ENCODE measurements around the gene CAMTA1. TPM values are rescaled to one million over a fixed set of nuclear protein-coding genes. Genes with fewer than 3 reads are reported as not detected.

The CAMTA1 gene
- total and polyA plus RNA-seq, 4 donors, result 18.0 to 93.5 (median 35.8) TPM

GRCh38 chr1:7633506-7634245 lies 848.4 kb downstream of the CAMTA1 start:
- TF ChIP-seq SP1 (IDR thresholded peaks at IDR 0.05), result no peak
- TF ChIP-seq MAX (IDR thresholded peaks at IDR 0.05), result no peak
- no peak for TF ChIP-seq ATF3 (IDR thresholded peaks at IDR 0.05)
- TF ChIP-seq YY1 (IDR thresholded peaks at IDR 0.05), result no peak
- TF ChIP-seq TAF1 (conservative IDR thresholded peaks at IDR 0.05), result no peak
- no peak for TF ChIP-seq NR2F2 (IDR thresholded peaks at IDR 0.05)
- TF ChIP-seq EGR1 (IDR thresholded peaks at IDR 0.05; ENCODE audit: low read depth in 2 of 2), result no peak
- no peak for TF ChIP-seq CTCF (IDR thresholded peaks at IDR 0.05; ENCODE audit: low read depth, low read length, missing input control)
- Histone ChIP-seq H3K27ac (ENCODE audit: low read depth in 1 of 2, low read length in 2 of 2) (no peak overlapping the region), H3K4me3 (ENCODE audit: low read depth in 1 of 3, low read length in 3 of 3) (no peak overlapping the region), H3K9ac (ENCODE audit: low read depth in 1 of 2, low read length in 2 of 2) (no peak overlapping the region), H3K36me3 (ENCODE audit: control insufficient read depth in 4 of 4, insufficient read depth in 3 of 4, low read depth in 1 of 4, low read length in 3 of 4) (no peaks in the 10 kb centered on the region), H3K27me3 (ENCODE audit: control insufficient read depth in 4 of 4, insufficient read depth in 4 of 4, low read length in 3 of 4) (peaks cover 0 to 2% (median 0%) of the 10 kb centered on the region in 4 donors), H3K9me3 (ENCODE audit: control insufficient read depth in 4 of 4, low read length in 3 of 4) (no peaks in the 10 kb centered on the region), H3K4me1 (ENCODE audit: control insufficient read depth in 4 of 4, insufficient read depth in 4 of 4, low read length in 3 of 4) (no peaks in the 10 kb centered on the region)
- WGBS, result 85% methylated on average over 25 of the region's 25 CpGs
- DNase-seq (ENCODE audit: low spot score), result no peak

- no peaks in the 10 kb centered on the region for H3K36me3 ChIP-seq (ENCODE audit: control insufficient read depth in 4 of 4, insufficient read depth in 3 of 4, low read depth in 1 of 4, low read length in 3 of 4)
- no peak overlapping the region for H3K9ac ChIP-seq (ENCODE audit: low read depth in 1 of 2, low read length in 2 of 2)
- no peaks in the 10 kb centered on the region for H3K4me1 ChIP-seq (ENCODE audit: control insufficient read depth in 4 of 4, insufficient read depth in 4 of 4, low read length in 3 of 4)
- H3K27me3 ChIP-seq (ENCODE audit: control insufficient read depth in 4 of 4, insufficient read depth in 4 of 4, low read length in 3 of 4), result peaks cover 0 to 2% (median 0%) of the 10 kb centered on the region in 4 donors
- no peak overlapping the region for H3K4me3 ChIP-seq (ENCODE audit: low read depth in 1 of 3, low read length in 3 of 3)
- no peak overlapping the region for H3K27ac ChIP-seq (ENCODE audit: low read depth in 1 of 2, low read length in 2 of 2)
- TF ChIP-seq HNF4G (IDR thresholded peaks at IDR 0.05) (no peak), EGR1 (IDR thresholded peaks at IDR 0.05; ENCODE audit: low read depth in 2 of 2) (no peak), MAX (IDR thresholded peaks at IDR 0.05) (no peak), FOXA2 (IDR thresholded peaks at IDR 0.05) (no peak), GABPA (IDR thresholded peaks at IDR 0.05 in 1 of 2, conservative IDR thresholded peaks at IDR 0.05 in 1 of 2) (no peak), REST (IDR thresholded peaks at IDR 0.05) (no peak), FOXA1 (IDR thresholded peaks at IDR 0.05) (no peak), CTCF (IDR thresholded peaks at IDR 0.05; ENCODE audit: low read depth, low read length, missing input control) (no peak), TAF1 (conservative IDR thresholded peaks at IDR 0.05) (no peak), YY1 (IDR thresholded peaks at IDR 0.05) (no peak), RXRA (IDR thresholded peaks at IDR 0.05) (no peak), HNF4A (conservative IDR thresholded peaks at IDR 0.05) (no peak), NR2F2 (IDR thresholded peaks at IDR 0.05) (no peak)
- no peak for DNase-seq (ENCODE audit: low spot score)
- H3K9me3 ChIP-seq (ENCODE audit: control insufficient read depth in 4 of 4, low read length in 3 of 4), result no peaks in the 10 kb centered on the region
- 83% methylated on average over 13 of the region's 13 CpGs for WGBS
Measured at GRCh38 chr1:7634546-7635240, 849.4 kb downstream of the CAMTA1 start.

Data from liver (tissue), 9 donors.